Activated CD4-positive, alpha-beta T cell treated with anti-CD3 and anti-CD28 coated beads, Interleukin-10, Interleukin-2, amounts not matched to agents 100 ng/mL and 50 ng/mL, durations not matched to agents 16 hours and 8 hours (primary cell): ENCODE measurements around the gene ABCG2.
"Not testable (repeated sequence)": the region's sequence is repeated elsewhere in the genome, so short reads cannot be mapped to it uniquely, and the experiment has no call there.

Experiments
- DNase-seq: peaks from one replicate; pipeline ENCODE4 v3.0.0-alpha.2; 2020

The ABCG2 gene

GRCh38 chr4:88109123-88109881 is 49.1 kb downstream of the ABCG2 start:
- no peak for DNase-seq

- DNase-seq, result no peak
Observed at GRCh38 chr4:88108747-88109122, 49.7 kb downstream of the ABCG2 start.

- not testable (repeated sequence) for DNase-seq
Observed at GRCh38 chr4:88108108-88108465, 50.4 kb downstream of the ABCG2 start.

- DNase-seq, result no peak
Observed at GRCh38 chr4:88107406-88108107, 50.9 kb downstream of the ABCG2 start.

GRCh38 chr4:88106205-88106604 is 52.2 kb downstream of the ABCG2 start:
- DNase-seq, result no peak

- DNase-seq, result no peak
Observed at GRCh38 chr4:88104902-88105610, 53.4 kb downstream of the ABCG2 start.

GRCh38 chr4:88102026-88102425 is 56.4 kb downstream of the ABCG2 start:
- no peak for DNase-seq

GRCh38 chr4:88101165-88101564 is 57.3 kb downstream of the ABCG2 start:
- no peak for DNase-seq

GRCh38 chr4:88098993-88099752 is 59.3 kb downstream of the ABCG2 start:
- DNase-seq, result no peak

GRCh38 chr4:88097781-88098180 is 60.7 kb downstream of the ABCG2 start:
- no peak for DNase-seq

- DNase-seq, result no peak
Observed at GRCh38 chr4:88097301-88097700, 61.1 kb downstream of the ABCG2 start.

GRCh38 chr4:88093874-88094273 is 64.6 kb downstream of the ABCG2 start:
- no peak for DNase-seq

- no peak for DNase-seq
Observed at GRCh38 chr4:88091378-88091777, 67.1 kb downstream of the ABCG2 start.

- no peak for DNase-seq
Observed at GRCh38 chr4:88090898-88091297, 67.5 kb downstream of the ABCG2 start.

GRCh38 chr4:88087004-88087403 is 71.4 kb downstream of the ABCG2 start:
- DNase-seq, result no peak

GRCh38 chr4:88080626-88081025 is 77.8 kb downstream of the ABCG2 start:
- DNase-seq, result no peak

- DNase-seq, result no peak
Observed at GRCh38 chr4:88078579-88078978, 79.9 kb downstream of the ABCG2 start.

- DNase-seq, result no peak
Observed at GRCh38 chr4:88077911-88078524, 80.4 kb downstream of the ABCG2 start.

- no peak for DNase-seq
Observed at GRCh38 chr4:88075336-88075735, 83.1 kb downstream of the ABCG2 start.

- DNase-seq, result no peak
Observed at GRCh38 chr4:88070031-88070430, 88.4 kb downstream of the ABCG2 start.

GRCh38 chr4:88064410-88064809 is 94.0 kb downstream of the ABCG2 start:
- no peak for DNase-seq

GRCh38 chr4:88063634-88064296 is 94.7 kb downstream of the ABCG2 start:
- DNase-seq, result no peak
